Testis (tissue), 3 donors: ENCODE results near the gene ADGRD1. TPM values are rescaled to one million over a fixed set of nuclear protein-coding genes. Genes with fewer than 3 reads are reported as not detected.

ENCODE experiments used
- DNase-seq: peaks from one replicate; pipeline ENCODE4 v3.0.0-alpha.2; 2019
- H3K27ac ChIP-seq, 2 donors: fragments of 200-600 bp; sonication (generic); one replicate each; pipeline ENCODE4 v1.5.1; 2019
- H3K27me3 ChIP-seq: fragments of 200-600 bp; sonication (generic); one replicate; pipeline ENCODE4 v1.5.1; 2019
- H3K36me3 ChIP-seq: fragments of 200-600 bp; sonication (generic); one replicate; pipeline ENCODE4 v1.5.1; 2017; ENCODE audit warnings: low read depth; ENCODE audit errors: missing control alignments
- H3K4me1 ChIP-seq: fragments of 200-600 bp; sonication (generic); one replicate; pipeline ENCODE4 v1.5.1; 2019
- H3K4me3 ChIP-seq, 2 donors: fragments of 200-600 bp; sonication (generic); one replicate each; pipeline ENCODE4 v1.5.1; 2017 to 2019
- H3K9me3 ChIP-seq: fragments of 200-600 bp; sonication (generic); one replicate; pipeline ENCODE4 v1.5.1; 2017
- CTCF ChIP-seq, 3 experiments: fragments of 450-650 bp in 2 of 3; fragments of 200-600 bp in 1 of 3; sonication (generic) in 1 of 3; IDR thresholded peaks; one replicate each; pipeline ENCODE4 v1.5.1; 2016 to 2019; ENCODE audit warnings: antibody characterized with exemption in 3 of 3, mild to moderate bottlenecking in 2 of 3, moderate library complexity in 1 of 3
- POLR2A ChIP-seq: fragments of 450-650 bp; IDR thresholded peaks from one replicate; pipeline ENCODE4 v1.6.1; 2017; ENCODE audit warnings: antibody characterized with exemption, mild to moderate bottlenecking, moderate library complexity
- WGBS, 2 donors: methylation state at CpG; one replicate each; pipeline ENCODE4 v1.1.5; 2018; 5-methylcytosine and 5-hydroxymethylcytosine counted together
- intact Hi-C: fragments of 100-400 bp; cut with DNase I; formaldehyde crosslinking; loops from one replicate; pipeline ENCODE4 v1.15.1; 2023; ENCODE audit warnings: low total_unique reads
- polyA plus RNA-seq: library from polyadenylated mRNA; stranded (reverse); fragments of 350-450 nt; fragmentation: Illumina TruSeq; extraction: RNeasy Lipid Tissue Mini Kit (QIAGEN cat#74804); gene quantifications from one replicate; pipeline ENCODE4 v1.2.3, GENCODE V29; 2014; ENCODE audit warnings: low read depth, low replicate concordance; ENCODE audit not compliant: insufficient read depth
- total RNA-seq, 2 donors: library from RNA; depleted of rRNA; stranded (reverse); fragments of >200 nt; gene quantifications; one replicate each; pipeline ENCODE4 v1.2.3, GENCODE V29; 2016

ADGRD1 gene
- total and polyA plus RNA-seq, 3 donors from 2014 or later = 27.2 to 43.2 (median 42.8) TPM

DNA sequence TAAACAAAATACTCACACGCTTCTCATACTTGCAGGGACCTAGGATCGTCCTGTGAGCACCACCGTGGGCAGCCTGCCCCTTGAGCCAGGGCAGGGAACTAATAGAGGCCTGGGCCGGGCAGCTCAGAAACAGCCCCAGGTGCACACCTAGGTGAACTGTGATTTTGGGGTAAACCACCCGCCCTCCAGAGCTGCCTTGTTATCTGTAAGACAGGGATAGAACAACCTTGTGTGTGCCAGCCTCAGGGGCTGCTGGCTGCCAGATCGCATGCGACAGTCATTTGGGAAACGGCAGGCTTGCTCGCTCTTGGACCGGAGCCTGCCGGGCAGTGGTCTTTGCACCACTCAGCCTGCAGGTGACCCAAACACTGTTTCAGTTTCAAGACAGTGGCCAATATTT is 86.8 kb downstream of the ADGRD1 start:
- Histone ChIP-seq H3K36me3 (no peaks in the 10 kb centered on the region), H3K4me1 (peaks cover 3% of the 10 kb centered on the region), H3K27ac (no peak overlapping the region), H3K4me3 (no peak overlapping the region), H3K9me3 (no peaks in the 10 kb centered on the region), H3K27me3 (no peaks in the 10 kb centered on the region)
- no peak for TF ChIP-seq CTCF (IDR thresholded peaks at IDR 0.05)
- no peak for TF ChIP-seq POLR2A
- 89 to 90% methylated on average over 11 of the region's 11 CpGs for WGBS, 2 donors
- intact Hi-C loops = no loop called here
- DNase-seq = no peak

DNA sequence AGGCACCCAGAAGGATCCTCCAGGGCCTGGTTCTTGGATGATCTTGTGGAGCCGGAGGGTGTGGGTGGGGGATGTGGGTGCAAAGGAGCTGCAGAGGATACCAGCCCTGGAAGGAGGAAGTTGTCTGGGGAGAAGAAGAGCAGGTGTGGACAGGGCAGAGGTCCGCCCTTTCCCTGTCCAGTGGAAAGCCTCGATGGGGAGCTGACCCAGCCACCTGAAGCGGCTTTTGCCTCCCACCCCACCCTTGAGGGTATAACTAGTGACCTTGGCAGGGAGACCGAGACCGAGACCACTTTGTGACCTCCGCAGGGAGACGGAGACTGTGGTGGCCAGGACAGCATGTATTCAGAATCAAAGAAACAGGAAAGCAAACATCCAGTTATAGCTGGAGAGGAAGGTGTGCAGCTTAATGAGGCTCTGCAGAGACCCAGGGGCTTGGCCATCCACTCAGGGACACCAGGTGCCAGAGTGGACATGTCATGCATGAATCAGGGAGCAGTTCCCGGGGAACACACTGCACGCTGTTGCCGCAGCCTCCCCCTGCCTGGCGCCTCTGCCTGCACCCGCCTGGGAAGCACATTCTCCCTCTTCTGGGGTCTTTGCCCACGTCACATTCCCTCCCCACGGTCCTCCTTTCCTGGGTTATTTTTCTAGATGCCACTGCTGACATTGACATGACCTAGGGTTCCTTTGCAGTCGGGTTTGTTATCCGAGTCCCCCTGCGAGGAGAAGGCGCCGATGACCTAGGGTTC is 87.7 kb downstream of the ADGRD1 start:
- Histone ChIP-seq H3K9me3 (no peaks in the 10 kb centered on the region), H3K27me3 (no peaks in the 10 kb centered on the region), H3K4me3 (no peak overlapping the region), H3K36me3 (no peaks in the 10 kb centered on the region), H3K4me1 (peaks cover 3% of the 10 kb centered on the region), H3K27ac (no peak overlapping the region)
- WGBS, 2 donors = 75 to 81% methylated on average over 20 of the region's 20 CpGs
- DNase-seq = no peak
- intact Hi-C loops = no loop called here
- TF ChIP-seq CTCF (IDR thresholded peaks at IDR 0.05) (no peak), POLR2A (no peak)

- Histone ChIP-seq H3K9me3 (no peaks in the 10 kb centered on the region), H3K27ac (no peak overlapping the region), H3K36me3 (no peaks in the 10 kb centered on the region), H3K4me1 (peaks cover 3% of the 10 kb centered on the region), H3K4me3 (no peak overlapping the region), H3K27me3 (no peaks in the 10 kb centered on the region)
- intact Hi-C loops = no loop called here
- DNase-seq = no peak
- WGBS, 2 donors = 67 to 82% methylated on average over 23 to 29 of the region's 29 CpGs
- no peak for TF ChIP-seq CTCF (IDR thresholded peaks at IDR 0.05)
- TF ChIP-seq POLR2A = no peak
Observed at GRCh38 chr12:131041968-131042833, 88.5 kb downstream of the ADGRD1 start.

DNA sequence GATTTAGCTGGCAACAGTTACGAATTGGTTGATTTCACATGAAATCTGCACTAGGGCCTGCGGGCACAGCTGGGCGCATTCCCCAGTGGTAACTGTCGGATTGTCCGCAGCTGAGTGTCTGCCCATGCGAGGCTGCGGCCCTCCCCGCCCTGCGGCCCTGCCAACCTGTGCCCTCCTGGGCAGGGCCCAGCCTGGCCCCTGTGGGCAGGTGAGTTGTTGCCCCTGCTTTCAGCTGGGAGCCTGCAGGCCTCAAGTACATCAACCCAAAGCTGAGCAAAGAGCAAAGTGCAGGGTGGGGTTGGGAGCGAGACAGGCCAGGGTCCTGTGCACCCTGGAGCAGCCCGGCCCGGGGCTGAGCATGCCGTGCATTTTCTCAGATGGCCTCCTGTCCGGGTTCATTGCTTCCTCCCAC is 89.1 kb downstream of the ADGRD1 start:
- Histone ChIP-seq H3K27me3 (no peaks in the 10 kb centered on the region), H3K9me3 (no peaks in the 10 kb centered on the region), H3K4me1 (peaks cover 5% of the 10 kb centered on the region), H3K36me3 (no peaks in the 10 kb centered on the region), H3K4me3 (no peak overlapping the region), H3K27ac (no peak overlapping the region)
- intact Hi-C loops = no loop called here
- peak; percentile 29 for DNase-seq
- WGBS, 2 donors = 52 to 81% methylated on average over 5 to 14 of the region's 14 CpGs
- no peak for TF ChIP-seq POLR2A
- no peak for TF ChIP-seq CTCF (IDR thresholded peaks at IDR 0.05)
